Activated T-helper 17 cell treated with anti-CD3 and anti-CD28 coated beads, Interleukin-2, amount 50 U/mL, for 72 hours (primary cell): Measurements from ENCODE around the gene KDM5B. TPM values are rescaled to one million over a fixed set of nuclear protein-coding genes. Genes with fewer than 3 reads are reported as not detected.
"Not testable (repeated sequence)": the region's sequence is repeated elsewhere in the genome, so short reads cannot be mapped to it uniquely, and the experiment has no call there.

Experiments used
- ATAC-seq: fragments of 150-1000 bp; cut with Tn5 transposase; replicated peaks from 2 replicates; pipeline ENCODE4 v1.10.0; 2021; ENCODE audit warnings: mild to moderate bottlenecking, moderate library complexity
- H3K27ac Mint-ChIP-seq: one replicate; pipeline ENCODE4 v1.8.0; 2022; ENCODE audit warnings: mixed read lengths
- H3K27me3 Mint-ChIP-seq: one replicate; pipeline ENCODE4 v1.8.0; 2022; ENCODE audit warnings: mixed read lengths
- H3K36me3 Mint-ChIP-seq: one replicate; pipeline ENCODE4 v1.8.0; 2022; ENCODE audit warnings: low read depth, mild to moderate bottlenecking, mixed read lengths
- H3K4me1 Mint-ChIP-seq: one replicate; pipeline ENCODE4 v1.8.0; 2022; ENCODE audit warnings: mixed read lengths
- H3K4me3 Mint-ChIP-seq: one replicate; pipeline ENCODE4 v1.8.0; 2022; ENCODE audit warnings: mild to moderate bottlenecking, mixed read lengths
- H3K9me3 Mint-ChIP-seq: one replicate; pipeline ENCODE4 v1.8.0; 2022; ENCODE audit warnings: mixed read lengths
- total RNA-seq, 2 donors: library from RNA; stranded (reverse); gene quantifications; one replicate each; pipeline ENCODE4 v1.2.3, GENCODE V29; 2022

The KDM5B gene
- total RNA-seq, 2 donors from 2014 or later = 124 to 176 TPM

- Mint-ChIP-seq H3K27me3 (no peaks in the 10 kb centered on the region), H3K4me3 (peak overlapping the region; percentile 85), H3K4me1 (peaks cover 23% of the 10 kb centered on the region), H3K27ac (peak overlapping the region; percentile 83), H3K36me3 (no peaks in the 10 kb centered on the region), H3K9me3 (no peaks in the 10 kb centered on the region)
- peak; percentile 92 for ATAC-seq
These were observed 26.7 kb upstream of the KDM5B start for GRCh38 chr1:202834771-202835547.

- Mint-ChIP-seq H3K4me1 (peaks cover 18% of the 10 kb centered on the region), H3K36me3 (no peaks in the 10 kb centered on the region), H3K27ac (peak overlapping the region; percentile 22), H3K4me3 (no peak overlapping the region), H3K27me3 (no peaks in the 10 kb centered on the region), H3K9me3 (no peaks in the 10 kb centered on the region)
- no peak for ATAC-seq
These were observed 23.7 kb upstream of the KDM5B start for GRCh38 chr1:202831906-202832305.

GRCh38 chr1:202829223-202829622, 21.0 kb upstream of the KDM5B start:
- H3K4me1 Mint-ChIP-seq, H3K9me3 Mint-ChIP-seq, ATAC-seq, H3K36me3 Mint-ChIP-seq, H3K4me3 Mint-ChIP-seq, H3K27me3 Mint-ChIP-seq, H3K27ac Mint-ChIP-seq: not testable (repeated sequence)

GRCh38 chr1:202825748-202826147, 17.5 kb upstream of the KDM5B start:
- no peaks in the 10 kb centered on the region for H3K9me3 Mint-ChIP-seq
- no peaks in the 10 kb centered on the region for H3K4me1 Mint-ChIP-seq
- no peak overlapping the region for H3K27ac Mint-ChIP-seq
- no peaks in the 10 kb centered on the region for H3K36me3 Mint-ChIP-seq
- ATAC-seq = no peak
- H3K4me3 Mint-ChIP-seq = no peak overlapping the region
- no peaks in the 10 kb centered on the region for H3K27me3 Mint-ChIP-seq

GRCh38 chr1:202821467-202821866, 13.2 kb upstream of the KDM5B start:
- no peak for ATAC-seq
- no peak overlapping the region for H3K4me3 Mint-ChIP-seq
- H3K27ac Mint-ChIP-seq = peak overlapping the region; percentile 25
- no peaks in the 10 kb centered on the region for H3K36me3 Mint-ChIP-seq
- H3K27me3 Mint-ChIP-seq = no peaks in the 10 kb centered on the region
- H3K4me1 Mint-ChIP-seq = no peaks in the 10 kb centered on the region
- no peaks in the 10 kb centered on the region for H3K9me3 Mint-ChIP-seq

- H3K27me3 Mint-ChIP-seq = no peaks in the 10 kb centered on the region
- no peak overlapping the region for H3K4me3 Mint-ChIP-seq
- H3K4me1 Mint-ChIP-seq = no peaks in the 10 kb centered on the region
- ATAC-seq = no peak
- H3K9me3 Mint-ChIP-seq = no peaks in the 10 kb centered on the region
- no peaks in the 10 kb centered on the region for H3K36me3 Mint-ChIP-seq
- H3K27ac Mint-ChIP-seq = no peak overlapping the region
These were observed 10.6 kb upstream of the KDM5B start for GRCh38 chr1:202818819-202819218.

- Mint-ChIP-seq H3K4me3 (no peak overlapping the region), H3K27ac (no peak overlapping the region), H3K27me3 (no peaks in the 10 kb centered on the region), H3K36me3 (peaks cover 19% of the 10 kb centered on the region), H3K9me3 (no peaks in the 10 kb centered on the region), H3K4me1 (peaks cover 11% of the 10 kb centered on the region)
- no peak for ATAC-seq
These were observed 6.9 kb upstream of the KDM5B start for GRCh38 chr1:202815120-202815519.

GRCh38 chr1:202812176-202813026, 4.2 kb upstream of the KDM5B start:
- Mint-ChIP-seq H3K4me3 (peak overlapping the region; percentile 87), H3K27ac (peak overlapping the region; percentile 87), H3K9me3 (no peaks in the 10 kb centered on the region), H3K4me1 (peaks cover 23% of the 10 kb centered on the region), H3K36me3 (peaks cover 19% of the 10 kb centered on the region), H3K27me3 (no peaks in the 10 kb centered on the region)
- ATAC-seq = no peak

- peaks cover 23% of the 10 kb centered on the region for H3K4me1 Mint-ChIP-seq
- no peaks in the 10 kb centered on the region for H3K27me3 Mint-ChIP-seq
- H3K4me3 Mint-ChIP-seq = peak overlapping the region; percentile 87
- peak overlapping the region; percentile 87 for H3K27ac Mint-ChIP-seq
- no peaks in the 10 kb centered on the region for H3K9me3 Mint-ChIP-seq
- H3K36me3 Mint-ChIP-seq = peaks cover 22% of the 10 kb centered on the region
- ATAC-seq = peak; percentile 28
These were observed 3.3 kb upstream of the KDM5B start for GRCh38 chr1:202811296-202812175.

GRCh38 chr1:202810615-202811295, 2.5 kb upstream of the KDM5B start, which contains the start of gene PCAT6:
TSS of gene PCAT6 (plus strand) at chr1:202810954.
- Mint-ChIP-seq H3K27ac (peak within 1 kb of the TSS; percentile 87), H3K9me3 (no peaks in the 10 kb centered on the region), H3K36me3 (peaks cover 30% of the 10 kb centered on the region), H3K27me3 (no peaks in the 10 kb centered on the region), H3K4me1 (peaks cover 23% of the 10 kb centered on the region), H3K4me3 (peak within 1 kb of the TSS; percentile 87)
- peak; percentile 78 for ATAC-seq

- H3K4me1 Mint-ChIP-seq = peaks cover 23% of the 10 kb centered on the region
- H3K27me3 Mint-ChIP-seq = no peaks in the 10 kb centered on the region
- no peak for ATAC-seq
- H3K36me3 Mint-ChIP-seq = peaks cover 36% of the 10 kb centered on the region
- peak overlapping the region; percentile 87 for H3K4me3 Mint-ChIP-seq
- no peaks in the 10 kb centered on the region for H3K9me3 Mint-ChIP-seq
- peak overlapping the region; percentile 87 for H3K27ac Mint-ChIP-seq
These were observed 2.0 kb upstream of the KDM5B start for GRCh38 chr1:202810193-202810614.

GRCh38 chr1:202809597-202810159, 1.5 kb upstream of the KDM5B start:
- H3K4me3 Mint-ChIP-seq = peak overlapping the region; percentile 87
- peak overlapping the region; percentile 87 for H3K27ac Mint-ChIP-seq
- H3K9me3 Mint-ChIP-seq = no peaks in the 10 kb centered on the region
- H3K4me1 Mint-ChIP-seq = peaks cover 23% of the 10 kb centered on the region
- peaks cover 37% of the 10 kb centered on the region for H3K36me3 Mint-ChIP-seq
- no peak for ATAC-seq
- no peaks in the 10 kb centered on the region for H3K27me3 Mint-ChIP-seq

- Mint-ChIP-seq H3K36me3 (peaks cover 46% of the 10 kb centered on the region), H3K4me1 (peaks cover 31% of the 10 kb centered on the region)
These were observed 733 bp downstream of the KDM5B start for GRCh38 chr1:202807451-202807925.

More at GRCh38 chr1:202807451-202807925, 733 bp downstream of the KDM5B start:
- ATAC-seq = peak; percentile 7
- H3K9me3 Mint-ChIP-seq = no peaks in the 10 kb centered on the region
- H3K27me3 Mint-ChIP-seq = no peaks in the 10 kb centered on the region
- peak overlapping the region; percentile 87 for H3K4me3 Mint-ChIP-seq
- H3K27ac Mint-ChIP-seq = no peak overlapping the region
